ENCODE measurements around the gene SPATA12. TPM values are rescaled to one million over a fixed set of nuclear protein-coding genes. Genes with fewer than 3 reads are reported as not detected.

The SPATA12 gene
- total RNA-seq: 0.33 and 0.48 TPM in 2 replicates

GRCh38 chr3:57060089-57060821 is at the start of gene SPATA12:
TSS of gene SPATA12 (plus strand) at chr3:57060664. CDS start at chr3:57073695, 13,031 bp downstream.

Other genes starting within 250 kb of the SPATA12 start
- gene IL17RD, start 104.7 kb downstream of the SPATA12 start, total RNA-seq: 0.96 and 0.98 TPM in 2 replicates
- 0.33 and 0.67 TPM in 2 replicates for gene HESX1, start 139.3 kb downstream of the SPATA12 start, total RNA-seq
- 43.2 and 45.4 TPM in 2 replicates for gene APPL1, start 167.1 kb downstream of the SPATA12 start, total RNA-seq
- not detected in 2 replicates for gene ASB14, start 232.0 kb downstream of the SPATA12 start, total RNA-seq